ENCODE data around the gene ATRIP.

Gene ATRIP

GRCh38 chr3:48431224-48432029 is 15.1 kb upstream of the ATRIP start:
- TF ChIP-seq CTCF (IDR thresholded peaks at IDR 0.05; ENCODE audit: low read depth, low read length) (no peak), EZH2phosphoT487 (IDR thresholded peaks at IDR 0.05; ENCODE audit: low read depth) (no peak)
- H3K9ac ChIP-seq (ENCODE audit: low read length): no peak overlapping the region

GRCh38 chr3:48432411-48433371 is 13.8 kb upstream of the ATRIP start:
- no peak overlapping the region for H3K9ac ChIP-seq (ENCODE audit: low read length)
- peaks cover 25% of the 10 kb centered on the region for H3K4me1 ChIP-seq (ENCODE audit: low read length)

More at GRCh38 chr3:48431224-48432029, 15.1 kb upstream of the ATRIP start:
- no peak overlapping the region for H3K4me3 ChIP-seq (ENCODE audit: low read length)
- H3K36me3 ChIP-seq (replicated peaks; ENCODE audit: low read depth, low read length): peaks cover 23% of the 10 kb centered on the region
- no peaks in the 10 kb centered on the region for H3K9me3 ChIP-seq (ENCODE audit: insufficient read depth, low read length)
- peaks cover 19% of the 10 kb centered on the region for H3K79me2 ChIP-seq (ENCODE audit: low read length)
- H3K4me1 ChIP-seq (ENCODE audit: low read length): peaks cover 32% of the 10 kb centered on the region
- no peaks in the 10 kb centered on the region for H3K27me3 ChIP-seq (ENCODE audit: low read depth, low read length)
- H2AFZ ChIP-seq (ENCODE audit: low read depth, low read length): no peak overlapping the region
- no peaks in the 10 kb centered on the region for H4K20me1 ChIP-seq (ENCODE audit: insufficient read depth, low read length)
- H3K4me2 ChIP-seq (ENCODE audit: low read length): no peak overlapping the region
- H3K27ac ChIP-seq (ENCODE audit: low read length): no peak overlapping the region

GRCh38 chr3:48433472-48434118 is 12.9 kb upstream of the ATRIP start:
- no peaks in the 10 kb centered on the region for H3K27me3 ChIP-seq (ENCODE audit: low read depth, low read length)
- no peak overlapping the region for H3K4me3 ChIP-seq (ENCODE audit: low read length)
- H4K20me1 ChIP-seq (ENCODE audit: insufficient read depth, low read length): no peaks in the 10 kb centered on the region
- H3K27ac ChIP-seq (ENCODE audit: low read length): no peak overlapping the region
- peaks cover 4% of the 10 kb centered on the region for H3K79me2 ChIP-seq (ENCODE audit: low read length)
- peaks cover 23% of the 10 kb centered on the region for H3K36me3 ChIP-seq (replicated peaks; ENCODE audit: low read depth, low read length)
- TF ChIP-seq CTCF (IDR thresholded peaks at IDR 0.05; ENCODE audit: low read depth, low read length): no peak
- no peak for TF ChIP-seq EZH2phosphoT487 (IDR thresholded peaks at IDR 0.05; ENCODE audit: low read depth)
- H3K9ac ChIP-seq (ENCODE audit: low read length): no peak overlapping the region
- H3K4me1 ChIP-seq (ENCODE audit: low read length): peaks cover 26% of the 10 kb centered on the region
- H3K4me2 ChIP-seq (ENCODE audit: low read length): no peak overlapping the region
- H2AFZ ChIP-seq (ENCODE audit: low read depth, low read length): no peak overlapping the region
- no peaks in the 10 kb centered on the region for H3K9me3 ChIP-seq (ENCODE audit: insufficient read depth, low read length)

More at GRCh38 chr3:48432411-48433371, 13.8 kb upstream of the ATRIP start:
- H3K4me3 ChIP-seq (ENCODE audit: low read length): no peak overlapping the region
- no peaks in the 10 kb centered on the region for H3K27me3 ChIP-seq (ENCODE audit: low read depth, low read length)
- H3K36me3 ChIP-seq (replicated peaks; ENCODE audit: low read depth, low read length): peaks cover 23% of the 10 kb centered on the region
- H3K27ac ChIP-seq (ENCODE audit: low read length): peak overlapping the region; percentile 8; the same call in 1 of the 2 replicates
- peaks cover 8% of the 10 kb centered on the region for H3K79me2 ChIP-seq (ENCODE audit: low read length)
- no peak overlapping the region for H2AFZ ChIP-seq (ENCODE audit: low read depth, low read length)
- no peak overlapping the region for H3K4me2 ChIP-seq (ENCODE audit: low read length)
- no peaks in the 10 kb centered on the region for H3K9me3 ChIP-seq (ENCODE audit: insufficient read depth, low read length)
- TF ChIP-seq CTCF (IDR thresholded peaks at IDR 0.05; ENCODE audit: low read depth, low read length) (peak; percentile 61), EZH2phosphoT487 (IDR thresholded peaks at IDR 0.05; ENCODE audit: low read depth) (no peak)
- no peaks in the 10 kb centered on the region for H4K20me1 ChIP-seq (ENCODE audit: insufficient read depth, low read length)

All from OCI-LY3 (cell line).